Measurements from ENCODE around the gene PCSK6.

PCSK6 gene

DNA sequence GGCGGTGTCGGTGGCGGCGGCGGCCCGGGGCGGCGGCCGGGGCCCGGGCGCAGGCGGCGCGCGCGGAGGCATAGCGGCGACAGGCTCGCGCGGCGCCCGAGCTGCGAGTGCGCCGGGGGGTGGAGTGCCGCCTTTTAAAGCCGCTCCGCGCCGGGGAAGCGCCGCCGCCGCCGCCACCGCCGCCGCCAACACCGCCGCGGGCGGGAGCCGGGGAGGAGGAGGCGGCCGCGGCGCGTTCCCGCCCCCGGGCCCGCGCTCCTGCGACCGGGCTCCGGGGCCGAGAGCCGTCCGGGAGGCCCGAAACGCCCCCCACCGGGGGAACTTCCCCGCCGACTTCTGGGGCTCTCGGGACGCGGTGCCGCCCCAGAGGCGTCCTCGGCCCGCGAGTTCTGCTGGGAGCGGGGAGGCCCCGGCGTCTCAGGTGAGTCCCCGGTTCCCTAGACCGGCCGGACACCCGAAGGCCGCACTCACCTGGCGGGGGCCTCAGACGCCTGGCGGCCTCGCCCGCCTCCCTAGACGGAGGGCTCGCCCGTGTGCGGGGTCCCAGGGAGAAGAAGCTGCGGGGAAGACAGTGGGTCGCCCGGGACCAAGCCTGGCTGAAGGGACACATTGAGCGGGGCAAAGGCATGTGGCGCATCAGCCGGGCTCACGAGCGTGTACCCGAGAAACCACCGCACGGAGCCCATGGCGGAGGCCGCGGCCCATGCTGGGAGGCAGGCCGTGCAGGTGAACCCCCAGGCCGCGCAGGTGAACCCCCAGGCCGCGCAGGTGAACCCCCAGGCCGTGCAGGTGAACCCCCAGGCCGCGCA lies at the start of gene PCSK6:
PCSK6 (minus strand) TSS at position 109 of the 809 bp plus-strand sequence; CDS start at position 72, 37 bp downstream.
- no peak for DNase-seq

DNA sequence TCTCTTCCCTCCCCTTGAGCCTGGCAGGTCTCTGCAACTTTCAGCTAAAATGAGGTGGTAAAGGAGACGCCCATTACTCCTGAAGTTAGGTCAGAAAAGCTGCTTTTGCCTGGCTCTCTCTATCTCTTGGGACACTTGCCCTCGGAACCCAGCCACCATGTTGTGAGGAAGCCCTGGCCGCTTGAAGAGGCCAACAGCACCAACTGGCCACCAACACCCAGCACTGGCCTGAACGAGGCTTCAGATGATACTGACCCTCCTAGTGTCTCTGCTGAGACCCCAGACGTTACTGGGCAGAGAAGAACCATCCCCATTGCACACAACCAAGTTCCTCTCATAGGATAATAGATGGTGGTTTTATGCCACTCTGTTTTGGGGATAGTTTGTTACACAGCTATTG lies 49.5 kb upstream of the PCSK6 start:
- DNase-seq = no peak

DNA sequence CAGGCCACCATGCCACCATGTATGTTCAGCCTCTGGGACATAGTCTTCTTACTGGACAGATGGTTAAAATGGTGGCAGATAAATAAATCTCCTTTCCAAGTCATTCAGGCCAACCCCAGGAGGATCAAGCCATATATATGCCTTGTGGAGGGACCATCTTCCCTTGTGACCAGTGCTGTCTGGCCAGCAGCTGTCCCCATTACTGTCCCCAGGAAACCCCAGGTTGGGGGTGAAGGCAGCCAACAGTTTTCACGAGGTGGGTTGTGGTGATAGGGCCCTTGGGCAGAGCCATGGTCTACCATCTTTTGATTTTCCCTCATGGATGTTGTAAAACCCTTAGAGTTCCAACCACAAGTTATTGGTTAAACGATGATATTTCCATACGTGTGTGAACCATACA lies 48.7 kb upstream of the PCSK6 start:
- DNase-seq = no peak

DNA sequence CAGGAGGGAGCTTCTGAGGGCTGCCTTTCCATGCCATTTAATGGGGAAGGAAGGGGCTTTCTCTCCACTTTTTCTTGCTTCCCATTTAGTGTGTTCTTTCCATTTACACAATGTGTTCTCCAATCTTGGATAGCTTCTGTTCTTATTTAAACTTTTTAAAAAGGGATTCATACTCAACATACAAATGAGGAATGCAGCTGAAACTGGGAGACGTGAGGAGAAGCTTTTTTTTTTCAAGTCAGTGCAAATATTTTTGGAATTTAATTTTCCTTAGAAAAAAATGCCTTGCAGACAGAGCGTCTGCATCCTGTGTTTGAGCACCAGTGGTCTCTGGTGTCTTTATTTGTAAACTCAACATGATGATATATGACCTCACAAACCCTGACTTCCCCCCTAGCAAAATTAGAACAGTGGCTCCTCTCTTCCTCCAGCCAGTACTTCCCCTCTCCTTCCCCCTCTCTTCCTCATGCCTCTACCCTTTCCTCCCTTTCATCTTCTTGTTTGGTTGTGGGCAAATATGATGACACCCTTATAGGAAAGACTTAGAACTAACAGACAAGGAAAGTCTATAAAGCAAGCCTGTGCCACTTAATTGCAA lies 48.1 kb upstream of the PCSK6 start:
- DNase-seq = no peak

DNA sequence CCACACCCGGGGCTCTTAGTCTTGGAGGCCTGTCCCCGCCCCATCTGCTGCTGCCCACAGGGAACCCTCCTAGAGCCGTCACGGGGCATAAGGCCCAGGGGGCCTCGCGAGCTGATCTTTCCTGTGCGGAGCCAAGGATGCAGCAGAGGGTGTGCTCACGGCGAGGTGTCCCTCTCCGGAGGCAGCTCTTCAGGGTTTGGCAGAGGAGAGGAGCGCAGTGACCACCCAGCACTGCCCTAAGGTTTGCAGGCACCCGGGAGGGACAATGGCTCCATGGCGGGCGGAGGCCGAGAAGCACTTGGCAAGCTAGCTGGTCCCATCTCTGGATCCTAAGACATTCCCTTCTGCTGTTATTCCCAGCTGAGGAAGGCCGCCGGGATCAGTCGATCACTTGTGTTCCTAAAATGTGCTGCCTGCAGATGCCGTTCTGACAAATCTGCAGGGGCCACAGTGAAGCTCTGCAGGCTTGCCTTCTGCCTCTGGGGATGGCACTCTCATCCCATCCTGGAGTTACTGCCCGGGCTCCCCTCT lies 47.4 kb upstream of the PCSK6 start:
- no peak for DNase-seq

DNA sequence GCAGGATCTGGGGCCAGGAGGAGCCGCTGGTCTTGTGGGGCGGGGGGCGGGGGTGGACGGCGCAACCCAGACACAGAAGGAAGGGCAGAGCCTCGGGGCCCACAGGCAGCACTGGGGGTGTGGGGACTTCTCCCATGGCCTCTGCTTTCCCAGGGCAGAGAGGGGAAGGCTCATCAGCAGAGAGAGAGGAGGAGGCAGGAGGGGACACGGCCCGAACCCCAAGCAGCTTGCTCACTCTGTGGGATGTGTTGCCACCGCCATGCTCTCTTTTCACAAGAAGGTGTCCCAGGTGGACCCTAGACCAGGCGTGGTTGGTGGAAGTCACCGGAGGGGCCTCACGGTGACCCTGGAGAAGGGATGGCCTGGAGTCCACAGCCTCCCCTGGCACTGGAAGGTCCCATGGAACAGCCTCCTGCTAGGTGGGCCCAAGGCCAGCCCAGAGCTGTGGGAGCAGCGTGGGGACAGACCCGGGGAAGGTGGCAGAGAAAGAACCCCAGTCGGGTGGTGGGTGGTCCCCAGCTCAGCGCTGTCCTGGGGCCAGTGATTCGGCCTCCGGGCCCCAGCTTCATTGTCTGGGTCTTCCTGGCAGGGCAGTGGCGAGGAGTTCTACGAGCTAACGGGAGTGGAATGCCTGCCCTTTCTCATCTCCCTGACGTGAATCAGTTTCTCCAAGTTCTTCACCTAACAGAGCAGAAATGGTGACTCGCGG lies 46.8 kb upstream of the PCSK6 start:
- DNase-seq = no peak

DNA sequence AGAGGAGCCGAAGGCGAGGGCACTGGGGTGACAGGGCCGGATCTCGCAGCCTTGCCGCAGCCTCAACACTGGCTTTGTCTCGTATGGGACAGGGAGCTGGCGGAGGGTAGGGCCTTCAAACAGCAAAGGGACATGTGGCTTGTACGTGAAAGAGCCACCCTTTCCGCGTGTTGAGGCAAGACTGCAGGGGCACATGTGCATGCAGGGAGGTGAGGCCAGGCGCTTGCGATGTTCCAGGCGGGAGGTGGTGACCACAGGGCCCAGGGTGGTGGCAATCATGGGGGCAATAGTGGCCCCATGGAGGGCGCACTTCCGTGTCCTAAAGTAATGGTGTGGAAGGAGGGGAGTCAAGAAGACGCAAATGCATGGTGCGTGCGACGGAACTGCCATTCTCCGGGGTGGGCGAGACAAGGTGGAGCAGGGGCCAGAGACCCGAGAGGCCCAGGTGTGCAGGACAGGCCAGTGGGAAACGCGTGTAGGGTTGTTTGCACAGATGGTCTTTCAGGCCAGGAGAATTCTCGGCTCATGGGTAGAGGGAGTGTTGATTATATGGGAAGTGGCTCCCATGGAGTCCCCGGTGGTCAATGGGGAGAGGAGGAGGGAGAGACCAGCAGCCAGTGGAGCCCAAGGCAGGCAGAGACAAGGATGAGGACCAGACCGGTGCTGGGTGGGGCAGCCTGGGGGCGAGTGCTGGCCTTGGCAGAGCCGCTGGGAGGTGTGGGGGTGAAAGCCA lies 45.8 kb upstream of the PCSK6 start:
- no peak for DNase-seq

DNA sequence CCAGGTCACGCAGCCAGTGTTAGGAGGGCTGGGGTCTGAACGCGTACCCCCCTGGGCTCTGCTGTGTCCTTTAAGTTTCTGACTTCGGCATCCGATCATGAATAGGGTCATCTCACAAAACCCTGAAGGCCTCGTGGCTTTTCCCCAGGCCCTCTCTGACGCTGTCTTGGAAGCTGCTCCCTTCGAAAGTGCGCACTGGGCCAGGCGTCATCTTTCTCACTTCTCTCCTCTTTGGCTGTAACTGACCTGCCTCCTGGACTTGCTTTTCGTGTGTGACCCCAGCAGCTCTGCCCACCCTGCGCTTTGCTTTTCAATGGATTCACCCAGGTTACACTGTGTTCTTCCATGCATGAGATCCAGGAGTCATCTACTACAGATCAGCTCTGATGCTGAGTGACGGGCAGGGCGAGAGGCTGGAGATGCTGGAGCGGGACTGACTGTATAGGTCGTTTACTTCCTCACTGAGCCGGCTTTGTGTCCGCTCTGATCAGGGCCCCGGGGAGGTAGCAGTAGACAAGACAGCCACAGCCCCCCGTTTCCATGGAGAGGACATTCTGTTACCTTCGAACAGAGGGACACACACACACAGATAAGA lies 45.0 kb upstream of the PCSK6 start:
- no peak for DNase-seq

DNA sequence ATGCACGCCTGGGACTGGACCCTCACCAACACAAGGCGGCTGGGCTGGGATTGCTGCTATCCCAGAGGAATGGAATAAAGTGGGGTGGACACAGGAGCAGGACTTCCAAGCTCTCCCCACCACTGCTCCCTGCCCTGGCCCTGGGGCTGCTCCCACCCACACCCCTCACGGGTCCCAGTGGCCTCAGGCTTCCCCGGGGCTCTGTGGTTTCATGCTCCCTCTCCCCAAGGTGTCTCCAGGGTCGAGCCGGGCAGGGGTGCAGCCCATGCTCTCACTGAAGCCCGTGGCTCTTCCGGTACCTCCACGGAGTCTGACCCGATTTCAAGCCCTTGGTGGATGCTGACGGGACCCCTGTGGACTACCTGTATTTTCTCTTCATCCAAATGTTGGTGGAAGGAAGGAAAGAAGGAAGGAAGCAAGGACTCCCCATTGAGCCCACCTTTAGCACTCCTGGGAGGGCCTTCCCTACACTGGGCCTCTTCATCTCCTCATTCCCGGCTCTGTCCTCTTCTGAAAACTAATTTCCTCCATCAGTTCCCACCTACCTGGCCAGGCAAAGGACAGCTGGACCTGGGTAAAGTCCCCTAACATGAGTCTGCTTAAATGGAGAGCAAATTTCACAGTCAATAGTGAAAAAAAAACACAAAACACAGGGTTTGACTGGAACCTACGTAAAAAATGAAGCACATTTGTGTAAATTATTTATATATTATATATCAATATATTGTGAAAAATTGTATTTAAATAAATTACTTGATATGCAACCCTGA lies 44.0 kb upstream of the PCSK6 start:
- no peak for DNase-seq

DNA sequence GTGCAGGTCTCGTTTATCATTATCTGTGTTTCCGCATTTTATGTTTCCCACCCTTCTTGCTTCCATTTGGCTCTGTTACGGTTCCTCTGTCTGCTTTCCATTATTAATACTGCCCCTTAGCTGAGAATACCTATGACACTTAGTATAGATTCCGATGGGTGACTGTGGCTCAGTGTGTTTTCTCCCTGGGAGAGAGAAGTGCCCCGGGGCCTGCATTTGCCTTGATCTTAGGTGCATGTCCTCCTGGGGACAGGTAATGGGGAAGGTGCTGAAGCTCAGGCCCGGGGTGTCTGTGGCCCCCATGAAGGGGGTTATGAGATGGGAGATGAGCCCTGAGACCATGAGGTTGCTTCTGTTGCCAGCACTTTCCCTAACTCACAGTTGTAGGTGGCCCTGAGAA lies 43.4 kb upstream of the PCSK6 start:
- DNase-seq = no peak

DNA sequence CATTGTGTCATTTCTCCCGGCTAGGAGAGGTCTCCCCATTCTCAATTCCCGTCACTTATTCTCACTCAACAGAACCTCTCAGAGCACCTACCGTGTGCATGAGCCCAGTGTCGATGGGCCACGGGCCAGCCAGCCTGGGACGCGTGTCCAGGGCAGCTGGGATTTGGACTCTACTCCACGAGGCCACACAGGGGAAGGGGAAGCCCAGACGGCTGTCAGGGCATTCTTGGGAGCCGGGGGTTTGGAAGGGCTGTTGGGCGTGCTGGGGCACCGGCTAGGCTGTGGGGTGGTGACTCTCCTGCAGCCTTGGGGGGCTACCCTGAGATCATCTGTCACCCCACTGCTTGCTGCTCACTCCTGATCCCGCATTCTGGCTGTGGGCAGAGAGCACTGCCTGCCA lies 41.7 kb upstream of the PCSK6 start:
- DNase-seq = no peak

DNA sequence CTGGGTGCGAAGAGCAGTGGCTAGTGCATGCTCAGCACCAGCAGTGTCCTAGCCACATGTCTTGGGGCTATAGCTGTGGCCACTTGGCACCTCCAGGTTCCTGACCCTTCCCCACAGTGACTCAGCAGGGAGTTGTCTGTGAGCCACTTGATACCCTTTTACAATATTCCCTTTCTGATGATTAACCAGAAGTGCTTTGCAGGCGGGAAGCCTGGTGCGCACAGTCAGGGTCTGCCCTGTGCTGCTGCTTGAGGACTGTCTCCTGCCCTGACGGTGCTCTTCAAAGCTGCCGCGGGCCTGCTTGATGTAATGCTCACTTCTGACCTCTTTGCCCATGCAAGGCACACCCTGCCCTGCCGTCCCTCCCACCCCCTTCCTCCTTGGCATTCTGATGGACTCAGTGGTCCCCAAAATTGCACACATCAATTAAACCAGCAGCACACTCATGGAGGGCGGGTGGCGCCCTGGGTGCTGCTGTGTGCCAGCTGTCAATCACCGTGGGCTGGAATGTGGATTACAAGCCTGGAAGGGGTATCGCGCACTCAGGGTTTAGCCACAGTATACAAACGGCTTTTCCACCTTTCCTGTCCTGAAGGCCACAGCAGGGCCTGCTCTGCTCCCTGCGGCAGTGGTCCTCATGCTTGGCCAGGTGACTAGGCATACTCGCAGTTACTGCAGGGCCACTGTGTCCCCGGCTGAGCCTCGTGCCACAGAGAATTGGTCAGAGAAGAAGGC lies 40.9 kb upstream of the PCSK6 start:
- DNase-seq = no peak

DNA sequence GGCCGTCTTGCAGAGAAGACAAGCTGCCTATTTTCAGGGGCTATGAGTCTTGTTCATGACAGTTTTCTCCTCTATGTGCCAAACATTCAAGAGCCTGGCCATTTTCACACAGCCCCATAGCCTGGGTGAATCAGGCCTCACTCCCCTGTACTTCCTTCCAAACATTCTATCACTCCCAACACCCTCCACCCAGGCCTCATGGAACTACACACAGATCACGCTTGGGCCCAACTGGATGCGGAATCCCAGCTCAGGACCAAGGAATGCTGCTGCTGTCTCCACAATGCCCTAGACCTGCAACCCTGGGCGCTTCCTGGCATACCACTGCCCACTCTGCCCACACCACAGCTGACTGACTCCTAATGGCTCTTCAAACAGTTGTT lies 39.4 kb upstream of the PCSK6 start:
- no peak for DNase-seq

DNA sequence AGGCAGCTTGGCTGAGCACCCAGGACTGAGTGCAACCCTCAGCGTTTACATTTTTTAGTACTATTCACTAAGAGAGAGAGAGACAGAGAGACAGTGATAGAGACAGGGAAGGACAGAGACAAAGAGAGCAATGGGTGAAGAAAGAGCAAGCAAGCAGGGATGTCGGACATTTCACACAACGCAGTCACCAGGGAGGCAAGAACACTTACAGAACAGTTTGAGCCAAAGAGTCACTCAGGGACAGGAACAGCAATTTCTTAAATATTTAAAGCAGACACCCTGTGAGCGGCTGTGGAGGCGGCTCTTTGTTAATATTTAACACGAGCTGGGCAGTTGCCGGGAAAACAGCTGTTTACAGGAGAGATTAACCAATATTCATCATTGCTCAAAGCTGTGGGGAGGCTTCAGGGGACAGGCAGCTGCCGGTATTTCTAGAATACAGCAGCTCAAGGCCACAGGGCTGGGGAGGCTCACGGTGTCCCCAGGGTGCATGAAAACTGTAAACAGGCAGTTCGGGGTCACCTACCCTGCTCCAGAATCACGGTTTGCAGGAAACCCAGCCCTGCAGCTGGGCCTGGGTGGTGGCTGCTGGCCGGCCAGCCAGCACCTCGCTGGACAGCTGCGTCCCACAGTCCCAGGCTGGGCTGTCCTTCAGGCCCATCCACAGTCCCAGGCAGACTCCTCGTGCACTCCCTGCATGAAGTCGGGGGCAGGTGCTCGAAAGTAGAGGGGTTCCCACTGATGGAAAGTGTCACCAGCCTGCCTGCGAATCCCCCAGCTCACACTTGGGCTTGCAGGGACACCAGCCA lies 38.8 kb upstream of the PCSK6 start:
- DNase-seq = no peak

DNA sequence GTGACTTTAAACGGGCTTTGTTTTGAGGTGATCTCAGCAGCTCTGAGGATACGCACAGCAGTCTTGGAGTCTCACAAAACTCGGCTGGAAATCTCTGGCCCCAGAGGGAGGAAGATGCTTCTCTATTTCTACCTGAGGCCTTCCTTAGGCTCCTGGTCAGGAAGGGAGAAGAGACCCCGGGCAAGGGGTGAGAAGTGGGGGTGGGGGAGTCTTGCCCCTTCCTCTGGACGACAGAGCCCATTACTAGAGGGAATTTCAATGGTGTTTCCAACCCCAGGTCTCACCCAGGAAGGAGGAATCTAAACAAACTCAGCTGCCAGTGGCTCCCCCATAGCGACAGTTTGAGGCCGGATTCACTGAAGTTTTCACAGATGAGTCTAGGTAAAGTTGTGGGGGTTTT lies 37.4 kb upstream of the PCSK6 start:
- no peak for DNase-seq

DNA sequence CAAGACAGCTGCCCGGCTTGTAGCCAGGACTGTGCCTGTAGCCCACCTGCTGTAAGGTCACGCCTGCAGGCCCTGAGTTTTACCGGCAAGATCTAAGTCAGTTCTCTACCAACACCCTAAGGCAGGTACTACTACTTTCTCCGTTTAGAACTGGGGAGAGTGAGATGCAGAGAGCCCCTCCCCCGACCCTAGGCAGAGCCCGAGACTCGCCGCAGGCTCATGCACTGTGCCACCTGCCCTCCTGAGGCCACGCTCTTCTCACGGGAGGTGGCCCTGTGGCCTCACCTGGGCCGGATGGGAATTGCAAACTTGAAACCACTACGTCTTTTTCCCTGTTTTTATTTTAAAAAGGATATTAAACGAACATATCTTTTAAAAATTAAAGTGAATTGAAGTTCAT lies 36.9 kb upstream of the PCSK6 start:
- no peak for DNase-seq

DNA sequence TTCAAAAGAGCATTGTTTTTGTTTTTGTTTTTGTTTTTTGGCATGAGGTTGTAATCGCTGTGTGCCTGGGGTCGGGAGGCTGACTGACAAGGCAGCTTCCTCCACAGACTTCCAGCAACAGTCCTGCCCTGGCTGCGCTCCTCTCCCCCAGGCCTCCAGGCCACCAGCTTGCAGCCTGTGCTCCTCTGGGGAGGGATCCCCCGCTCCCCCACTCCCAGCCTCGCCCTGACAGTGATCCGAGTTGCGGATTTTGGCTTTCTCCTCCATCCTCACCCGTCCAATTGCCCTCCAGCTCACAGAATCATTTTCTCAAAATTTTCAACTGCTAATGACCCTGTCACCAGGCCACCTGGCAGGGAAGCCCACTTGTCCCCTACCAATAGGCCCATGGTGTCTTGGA lies 36.5 kb upstream of the PCSK6 start:
- DNase-seq = no peak

DNA sequence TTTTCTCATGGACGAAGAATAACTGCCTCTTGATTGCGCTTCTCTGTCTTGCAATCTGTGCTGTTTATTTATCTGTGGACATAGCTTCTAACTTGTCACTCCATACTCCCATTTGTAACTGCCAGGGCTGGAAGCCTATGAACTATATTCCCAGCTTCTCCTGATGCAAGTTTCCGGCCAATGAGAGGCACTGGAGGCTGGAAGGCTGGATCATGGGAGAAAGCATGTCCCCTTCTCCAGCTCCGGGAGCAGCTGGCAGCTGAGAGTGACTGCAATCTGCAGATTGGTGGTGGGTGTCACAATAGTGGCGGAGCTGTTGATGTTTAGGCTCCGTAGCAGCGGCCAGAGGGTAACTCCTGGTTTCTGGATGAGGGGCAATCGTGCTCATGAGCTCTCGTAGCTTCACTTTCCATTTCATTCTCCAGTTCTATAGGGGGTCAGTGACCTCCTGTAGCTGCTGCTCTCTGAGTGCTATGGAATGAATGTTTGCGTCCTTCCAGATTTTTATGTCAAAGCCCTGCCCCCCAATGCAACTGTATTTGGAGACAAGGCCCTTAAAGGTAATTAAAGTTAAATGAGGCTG lies 35.7 kb upstream of the PCSK6 start:
- no peak for DNase-seq

DNA sequence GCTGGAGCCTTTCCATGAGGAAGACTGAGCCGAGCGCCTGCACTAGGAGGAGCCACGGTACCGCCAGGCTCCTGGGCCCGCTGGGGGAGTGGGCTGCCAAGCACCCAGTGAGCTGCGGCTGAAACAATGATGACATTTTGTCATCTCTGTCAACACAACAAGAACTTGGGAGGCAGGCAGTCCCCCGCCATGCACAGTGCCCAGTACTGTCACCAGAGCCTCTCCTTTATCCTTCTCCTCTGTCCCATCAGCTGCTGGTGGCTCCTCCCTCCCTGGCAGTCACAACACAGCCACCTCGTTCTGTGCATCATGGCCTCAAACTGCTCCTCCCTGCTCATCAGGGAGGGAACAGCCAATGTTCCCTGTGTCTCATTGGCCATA lies 34.0 kb upstream of the PCSK6 start:
- no peak for DNase-seq
